HCT116 (cell line): ENCODE measurements around the gene CDYL. TPM values are rescaled to one million over a fixed set of nuclear protein-coding genes. Genes with fewer than 3 reads are reported as not detected.

Experiments
- ATAC-seq: fragments of 200-7000 bp; cut with Tn5 transposase; 2 replicates; pipeline ENCODE4 v1.9.1; 2020; ENCODE audit warnings: mild to moderate bottlenecking, moderate library complexity
- BruUV-seq: library from RNA; stranded (reverse); fragments of 400-500 nt; replicated peaks from 2 replicates; lab custom pipeline; 2021; lab: Mats Ljungman, UMichigan
- CTCF ChIA-PET: fragments of 300-600 bp; sonication (Branson Sonifier 250); formaldehyde crosslinking; loops from one replicate; lab custom pipeline; 2021; ENCODE audit warnings: antibody characterized with exemption; lab: Charles Lee
- POLR2A ChIA-PET: fragments of 300-600, 350-600 bp; sonication (Branson Sonifier 250); formaldehyde crosslinking; loops from one replicate; lab custom pipeline; 2021; ENCODE audit warnings: antibody characterized with exemption; lab: Charles Lee
- RAD21 ChIA-PET, 2 experiments: fragments of 300-600 bp; sonication (Branson Sonifier 250); formaldehyde crosslinking; loops; one replicate each; lab custom pipeline; 2023; ENCODE audit warnings: low total read pairs in 2 of 2; ENCODE audit not compliant: uncharacterized antibody in 2 of 2, unreplicated experiment in 2 of 2, low non-redundant PET in 1 of 2; lab: Charles Lee
- DNase-seq: peaks from one replicate; pipeline ENCODE4 v3.0.0-alpha.2; 2010; ENCODE audit warnings: low read depth, low spot score
- H2AFZ ChIP-seq: fragments of 200-600 bp; shearing (Covaris generic), sonication (generic); 2 replicates; pipeline ENCODE4 v1.6.1; 2017; ENCODE audit warnings: low read depth, mixed run types, mixed read lengths, antibody characterized with exemption, low read length; ENCODE audit not compliant: poor library complexity, severe bottlenecking
- H3K27ac ChIP-seq: 2 replicates; pipeline ENCODE4 v1.5.1; 2012; ENCODE audit warnings: low read depth, low read length
- H3K27me3 ChIP-seq: fragments of 200-600 bp; sonication (generic); 2 replicates; pipeline ENCODE4 v1.6.1; 2016; ENCODE audit warnings: mixed run types, low read length, mixed read lengths; ENCODE audit not compliant: insufficient read depth
- H3K36me3 ChIP-seq, 2 experiments: fragments of 200-500 bp in 1 of 2; fragments of 200-600 bp in 1 of 2; sonication (Bioruptor generic) in 1 of 2; sonication (generic) in 1 of 2; 2 replicates each; pipeline versions ENCODE4 v1.5.1 to v1.6.1; 2014 to 2016; ENCODE audit warnings: low read length in 2 of 2, inconsistent platforms in 1 of 2, mixed read lengths in 1 of 2, mixed run types in 1 of 2; ENCODE audit not compliant: insufficient read depth in 2 of 2, control insufficient read depth in 1 of 2
- H3K4me1 ChIP-seq, 2 experiments: fragments of 200-600 bp in 1 of 2; sonication (generic) in 1 of 2; 2 replicates each; pipeline versions ENCODE4 v1.5.1 to v1.6.1; 2012 to 2017; ENCODE audit warnings: low read length in 2 of 2, inconsistent platforms in 1 of 2, mild to moderate bottlenecking in 1 of 2, mixed read lengths in 1 of 2, mixed run types in 1 of 2, moderate library complexity in 1 of 2; ENCODE audit not compliant: insufficient read depth in 2 of 2, control insufficient read depth in 1 of 2
- H3K4me2 ChIP-seq: fragments of 200-600 bp; sonication (generic); 2 replicates; pipeline ENCODE4 v1.6.1; 2017; ENCODE audit warnings: mixed run types, low read length, mixed read lengths
- H3K4me3 ChIP-seq, 2 experiments: fragments of 200-600 bp in 1 of 2; sonication (generic) in 1 of 2; replicated peaks in 1 of 2; 2 replicates each; pipeline ENCODE4 v1.5.1; 2011 to 2016; ENCODE audit warnings: low read length in 2 of 2, control low read depth in 1 of 2, low read depth in 1 of 2, mild to moderate bottlenecking in 1 of 2, mixed read lengths in 1 of 2, mixed run types in 1 of 2
- H3K79me2 ChIP-seq: fragments of 200-600 bp; sonication (generic); 2 replicates; pipeline ENCODE4 v1.6.1; 2017; ENCODE audit warnings: mild to moderate bottlenecking, mixed run types, low read length, moderate library complexity, mixed read lengths; ENCODE audit not compliant: insufficient read depth
- H3K9ac ChIP-seq: fragments of 200-600 bp; sonication (generic); 2 replicates; pipeline ENCODE4 v1.6.1; 2016; ENCODE audit warnings: low read length, mixed read lengths
- H3K9me2 ChIP-seq: fragments of 200-600 bp; sonication (generic), shearing (Covaris generic); 2 replicates; pipeline ENCODE4 v1.6.1; 2017; ENCODE audit warnings: mixed run types, mild to moderate bottlenecking, moderate library complexity; ENCODE audit not compliant: insufficient read depth
- H3K9me3 ChIP-seq, 2 experiments: fragments of 200-500 bp in 1 of 2; fragments of 200-600 bp in 1 of 2; sonication (Bioruptor generic) in 1 of 2; sonication (generic) in 1 of 2; 2 replicates each; pipeline ENCODE4 v1.6.1; 2014 to 2017; ENCODE audit warnings: low read length in 2 of 2, mixed read lengths in 2 of 2, inconsistent platforms in 1 of 2, low read depth in 1 of 2, mild to moderate bottlenecking in 1 of 2, mixed run types in 1 of 2, moderate library complexity in 1 of 2; ENCODE audit not compliant: control insufficient read depth in 1 of 2, insufficient read depth in 1 of 2
- H4K20me1 ChIP-seq: fragments of 200-600 bp; sonication (generic), shearing (Covaris generic); 2 replicates; pipeline ENCODE4 v1.6.1; 2017; ENCODE audit warnings: mixed run types, mild to moderate bottlenecking, moderate library complexity; ENCODE audit not compliant: insufficient read depth
- ELF1 ChIP-seq: IDR thresholded peaks from 2 replicates; pipeline ENCODE4 v1.6.1; 2012; ENCODE audit warnings: low read depth, borderline replicate concordance
- FOSL1 ChIP-seq: IDR thresholded peaks from 2 replicates; pipeline ENCODE4 v1.6.1; 2012; ENCODE audit warnings: low read depth
- RAD21 ChIP-seq: IDR thresholded peaks from 2 replicates; pipeline ENCODE4 v1.6.1; 2012; ENCODE audit warnings: low read depth, mild to moderate bottlenecking
- SIN3A ChIP-seq: IDR thresholded peaks from 2 replicates; pipeline ENCODE4 v1.6.1; 2012; ENCODE audit warnings: low read depth
- YY1 ChIP-seq: IDR thresholded peaks from 2 replicates; pipeline ENCODE4 v1.6.1; 2011; ENCODE audit warnings: low read length, low read depth, moderate library complexity, mild to moderate bottlenecking; ENCODE audit not compliant: insufficient replicate concordance; ENCODE audit errors: extremely low read depth
- ZFX ChIP-seq: fragments of 450-650 bp; IDR thresholded peaks from 2 replicates; pipeline ENCODE4 v1.6.1; 2017
- intact Hi-C: fragments of 100-400 bp; cut with micrococcal nuclease; formaldehyde crosslinking; loops from 2 replicates; pipeline ENCODE4 v1.10.0; 2022
- total RNA-seq: library from RNA; stranded (reverse); gene quantifications from one replicate; pipeline ENCODE4 v1.2.1, GENCODE V29; 2021; ENCODE audit not compliant: unreplicated experiment
- TF ChIP-seq, protein P1 (sequence below), 3 experiments: fragments of 200-600 bp in 1 of 3; sonication (generic) in 1 of 3; IDR thresholded peaks in 2 of 3; conservative IDR thresholded peaks in 1 of 3; 2 replicates each; pipeline ENCODE4 v1.5.1; 2012 to 2017; ENCODE audit warnings: low read depth in 2 of 3, low read length in 2 of 3, antibody characterized with exemption in 1 of 3, borderline replicate concordance in 1 of 3, control low read depth in 1 of 3, mild to moderate bottlenecking in 1 of 3, mixed read lengths in 1 of 3, mixed run types in 1 of 3, moderate library complexity in 1 of 3; ENCODE audit not compliant: insufficient read depth in 1 of 3

Gene CDYL
- total RNA-seq, 1 experiment from 2014 or later: 42.6 TPM

DNA sequence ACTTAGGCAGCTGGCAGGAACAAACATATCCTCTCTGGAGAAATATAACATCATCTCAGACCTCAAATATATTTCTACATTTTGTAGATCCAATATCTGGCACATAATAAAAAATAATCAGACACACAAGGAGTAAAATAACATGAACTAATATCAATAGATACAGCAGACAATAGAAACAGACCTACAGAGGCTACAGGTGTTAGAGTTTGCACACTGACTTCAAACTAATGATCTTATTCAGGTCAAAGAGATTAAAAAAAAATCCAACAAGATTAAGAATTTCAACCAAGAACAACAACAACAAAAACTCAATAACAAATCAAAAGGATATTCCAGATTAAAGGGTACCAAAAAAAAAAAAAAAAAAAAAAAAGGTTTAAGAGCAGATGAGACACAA lies 13.9 kb upstream of the CDYL start:
- H2AFZ ChIP-seq: no peak overlapping the region
- no peak overlapping the region for H3K9ac ChIP-seq
- DNase-seq (no peak), ATAC-seq (no peak)
- TF ChIP-seq ELF1: no peak
- no peaks in the 10 kb centered on the region for H4K20me1 ChIP-seq
- no peaks in the 10 kb centered on the region for H3K9me2 ChIP-seq
- ChIA-PET CTCF (no interaction called here), POLR2A (no interaction called here), RAD21 (no interaction called here)
- H3K27ac ChIP-seq: no peak overlapping the region
- no peak overlapping the region for H3K4me2 ChIP-seq
- no peaks in the 10 kb centered on the region for H3K27me3 ChIP-seq
- H3K79me2 ChIP-seq: no peaks in the 10 kb centered on the region
- peaks cover 0 to 4% of the 10 kb centered on the region in 2 experiments; a peak in 1 of 4 replicates for H3K9me3 ChIP-seq
- BruUV-seq: no TSS peak
- intact Hi-C loops: no loop called here
- no peaks in the 10 kb centered on the region for H3K36me3 ChIP-seq
- H3K4me3 ChIP-seq: no peak overlapping the region
- no peaks in the 10 kb centered on the region for H3K4me1 ChIP-seq

DNA sequence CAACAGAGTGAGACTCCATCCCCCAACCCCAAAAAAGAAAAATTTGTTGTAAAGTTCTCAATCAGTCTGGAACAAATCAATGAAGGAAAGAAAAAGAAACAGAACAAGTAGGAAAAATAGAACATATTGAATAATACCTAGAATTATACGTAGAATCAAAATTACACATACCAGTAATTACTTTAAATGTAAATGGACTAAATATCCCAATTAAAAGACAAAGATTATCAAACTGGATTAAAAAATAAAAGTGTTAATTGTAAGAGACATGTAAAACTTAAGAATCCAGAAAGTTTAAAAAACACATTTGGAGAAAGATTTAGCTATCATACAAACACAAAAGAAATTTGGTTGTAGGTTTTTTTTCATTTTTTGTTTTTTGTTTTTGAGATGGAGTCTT lies 12.3 kb upstream of the CDYL start:
- Histone ChIP-seq H3K9me2 (no peaks in the 10 kb centered on the region), H3K36me3 (no peaks in the 10 kb centered on the region), H3K4me1 (no peaks in the 10 kb centered on the region), H4K20me1 (no peaks in the 10 kb centered on the region), H3K27ac (no peak overlapping the region), H3K79me2 (no peaks in the 10 kb centered on the region), H3K27me3 (no peaks in the 10 kb centered on the region), H2AFZ (no peak overlapping the region), H3K9ac (no peak overlapping the region), H3K4me3 (no peak overlapping the region), H3K9me3 (peaks cover 0 to 4% of the 10 kb centered on the region in 2 experiments; a peak in 1 of 4 replicates), H3K4me2 (no peak overlapping the region)
- intact Hi-C loops: no loop called here
- ATAC-seq (no peak), DNase-seq (no peak)
- no TSS peak for BruUV-seq
- ChIA-PET POLR2A (no interaction called here), RAD21 (no interaction called here), CTCF (no interaction called here)
- TF ChIP-seq RAD21 (no peak), SIN3A (no peak), YY1 (no peak), ZFX (no peak), FOSL1 (no peak)
- TF ChIP-seq, protein P1, sequence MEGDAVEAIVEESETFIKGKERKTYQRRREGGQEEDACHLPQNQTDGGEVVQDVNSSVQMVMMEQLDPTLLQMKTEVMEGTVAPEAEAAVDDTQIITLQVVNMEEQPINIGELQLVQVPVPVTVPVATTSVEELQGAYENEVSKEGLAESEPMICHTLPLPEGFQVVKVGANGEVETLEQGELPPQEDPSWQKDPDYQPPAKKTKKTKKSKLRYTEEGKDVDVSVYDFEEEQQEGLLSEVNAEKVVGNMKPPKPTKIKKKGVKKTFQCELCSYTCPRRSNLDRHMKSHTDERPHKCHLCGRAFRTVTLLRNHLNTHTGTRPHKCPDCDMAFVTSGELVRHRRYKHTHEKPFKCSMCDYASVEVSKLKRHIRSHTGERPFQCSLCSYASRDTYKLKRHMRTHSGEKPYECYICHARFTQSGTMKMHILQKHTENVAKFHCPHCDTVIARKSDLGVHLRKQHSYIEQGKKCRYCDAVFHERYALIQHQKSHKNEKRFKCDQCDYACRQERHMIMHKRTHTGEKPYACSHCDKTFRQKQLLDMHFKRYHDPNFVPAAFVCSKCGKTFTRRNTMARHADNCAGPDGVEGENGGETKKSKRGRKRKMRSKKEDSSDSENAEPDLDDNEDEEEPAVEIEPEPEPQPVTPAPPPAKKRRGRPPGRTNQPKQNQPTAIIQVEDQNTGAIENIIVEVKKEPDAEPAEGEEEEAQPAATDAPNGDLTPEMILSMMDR (IDR thresholded peaks at IDR 0.05 in 2 of 3, conservative IDR thresholded peaks at IDR 0.05 in 1 of 3; ENCODE audit: borderline replicate concordance in 1 of 3, insufficient read depth in 1 of 3, low read depth in 2 of 3, low read length in 2 of 3): no peak
